HPDE6-E6E7 (cell line): ENCODE data around the gene DHODH.
"Not testable (repeated sequence)": the region's sequence is repeated elsewhere in the genome, so short reads cannot be mapped to it uniquely, and the experiment has no call there.

Source experiments
- DNase-seq: peaks from one replicate; pipeline ENCODE4 v3.0.0; 2011; ENCODE audit warnings: missing footprints; ENCODE audit errors: extremely low spot score

The DHODH gene

GRCh38 chr16:72008424-72009216, at the start of gene DHODH:
TSS of gene DHODH (plus strand) at chr16:72008744. CDS start at chr16:72008765, 21 bp downstream.
- DNase-seq = peak; percentile 100

DNA sequence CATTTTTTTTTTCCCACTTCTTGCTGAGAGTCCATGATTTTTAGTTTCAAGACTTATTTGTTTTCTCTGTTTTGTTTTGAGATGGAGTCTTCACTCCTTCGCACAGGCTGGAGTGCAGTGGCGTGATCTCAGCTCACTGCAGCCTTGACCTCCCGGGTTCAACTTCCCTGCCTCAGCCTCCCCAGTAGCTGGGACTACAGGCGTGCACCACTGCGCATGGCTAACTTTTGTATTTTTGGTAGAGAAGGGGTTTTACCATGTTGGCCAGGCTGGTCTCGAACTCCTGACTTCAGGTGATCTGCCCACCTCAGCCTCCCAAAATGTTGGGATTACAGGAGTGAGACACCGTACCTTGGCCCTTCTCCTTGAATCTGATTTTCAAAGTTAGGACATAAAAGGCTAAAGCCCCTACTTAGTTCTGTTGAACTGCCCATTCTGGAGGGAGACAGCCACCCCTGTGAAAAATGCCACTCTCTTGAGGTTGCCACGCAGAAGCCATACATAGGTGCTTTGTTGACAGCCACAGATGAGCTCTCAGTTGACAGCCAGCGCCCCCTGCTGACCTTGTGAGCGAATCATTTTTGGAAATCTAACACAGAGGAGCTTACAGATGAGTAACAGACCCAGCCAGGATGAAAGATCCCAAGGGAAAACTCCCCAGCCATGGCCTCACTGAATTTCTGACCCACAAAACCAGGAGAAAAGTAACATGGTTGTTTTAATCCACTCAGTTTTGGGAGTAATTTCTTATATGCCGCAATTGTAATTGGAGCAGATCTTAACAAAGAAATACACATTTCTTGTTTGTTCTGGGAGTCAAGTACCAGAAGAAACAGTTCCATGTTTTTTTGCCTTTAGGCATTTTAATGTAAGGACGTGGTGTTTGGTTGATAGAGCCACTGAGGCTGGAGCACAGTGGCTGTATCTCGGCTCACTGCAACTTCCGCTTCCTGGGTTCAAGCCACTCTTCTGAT, 47.2 kb upstream of the DHODH start:
- peak; percentile 74 for DNase-seq

- DNase-seq = no peak
These were observed 45.2 kb upstream of the DHODH start for GRCh38 chr16:71963125-71963875.

DNA sequence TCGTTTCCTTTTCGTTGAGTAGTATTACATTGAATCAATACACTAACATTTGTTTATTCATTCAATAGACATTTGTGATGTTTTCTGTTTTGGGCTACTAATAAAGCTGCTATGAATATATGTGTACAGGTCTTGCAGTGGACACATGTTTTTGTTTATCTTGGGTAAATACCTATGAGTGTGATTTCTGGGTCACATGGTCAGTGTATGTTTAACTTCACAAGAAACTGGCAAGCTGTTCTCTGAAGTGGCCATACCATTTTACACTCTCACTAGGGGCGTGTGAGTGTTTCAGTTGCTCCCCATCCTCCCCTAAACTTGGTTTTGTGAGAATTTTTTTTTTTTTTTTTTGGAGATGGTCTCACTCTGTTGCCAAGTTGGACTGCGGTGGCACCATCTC, 43.3 kb upstream of the DHODH start:
- DNase-seq = no peak

DNA sequence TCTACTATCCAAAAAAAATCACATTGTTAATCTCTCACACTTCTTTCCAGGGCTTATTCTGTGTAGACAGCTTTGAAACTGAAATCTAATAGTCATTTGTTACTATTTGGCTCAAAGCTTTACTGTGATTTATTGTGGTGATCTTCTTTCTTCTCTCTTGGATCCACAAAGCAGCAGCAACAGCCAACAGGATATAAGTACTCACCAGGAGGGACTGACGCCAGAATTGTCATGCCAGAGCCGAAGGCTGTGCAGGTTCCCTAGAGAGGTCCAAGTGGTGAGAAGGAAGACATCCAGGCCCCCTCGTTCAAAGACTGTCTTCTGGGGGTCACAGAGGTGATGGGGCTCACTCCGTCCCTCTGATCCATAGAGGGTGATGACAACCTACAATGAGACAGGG, 41.6 kb upstream of the DHODH start:
- no peak for DNase-seq

DNA sequence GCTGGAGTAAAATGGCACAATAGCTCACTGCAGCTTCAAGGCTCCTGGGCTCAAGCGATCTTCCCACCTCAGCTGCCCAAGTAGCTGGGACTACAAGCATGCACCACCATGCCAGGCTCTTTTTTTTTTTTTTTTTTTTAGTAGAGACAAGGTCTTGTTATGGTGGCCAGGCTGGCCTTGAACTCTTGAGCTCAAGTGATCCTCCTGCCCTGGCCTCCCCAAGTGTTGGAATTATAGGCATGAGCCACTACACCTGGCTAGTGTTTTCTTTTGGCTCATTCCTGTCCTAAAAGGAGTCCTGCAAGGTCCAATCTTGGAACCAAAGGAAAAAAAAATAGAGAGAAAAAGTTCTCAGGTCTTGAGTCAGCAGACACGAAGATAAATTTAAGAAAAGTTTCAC, 39.2 kb upstream of the DHODH start:
- no peak for DNase-seq

DNA sequence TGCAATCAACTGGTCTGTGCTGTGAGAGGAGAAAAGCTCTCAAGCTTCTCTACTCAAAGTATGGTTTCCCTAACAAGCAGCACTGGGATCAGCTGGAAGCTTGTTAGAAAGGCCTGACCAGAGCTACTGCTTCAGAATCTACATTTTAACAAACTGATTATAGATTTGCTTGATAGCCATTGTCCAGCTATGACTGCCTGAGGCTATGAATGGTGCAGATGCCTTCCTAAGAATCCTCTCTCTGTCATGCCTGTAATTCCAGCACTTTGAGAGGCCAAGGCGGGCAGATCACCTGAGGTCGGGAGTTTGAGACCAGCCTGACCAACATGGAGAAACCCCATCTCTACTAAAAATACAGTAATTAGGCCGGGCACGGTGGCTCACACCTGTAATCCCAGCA, 37.0 kb upstream of the DHODH start:
- DNase-seq = no peak

- DNase-seq = no peak
These were observed 36.2 kb upstream of the DHODH start for GRCh38 chr16:71972356-71972755.

DNA sequence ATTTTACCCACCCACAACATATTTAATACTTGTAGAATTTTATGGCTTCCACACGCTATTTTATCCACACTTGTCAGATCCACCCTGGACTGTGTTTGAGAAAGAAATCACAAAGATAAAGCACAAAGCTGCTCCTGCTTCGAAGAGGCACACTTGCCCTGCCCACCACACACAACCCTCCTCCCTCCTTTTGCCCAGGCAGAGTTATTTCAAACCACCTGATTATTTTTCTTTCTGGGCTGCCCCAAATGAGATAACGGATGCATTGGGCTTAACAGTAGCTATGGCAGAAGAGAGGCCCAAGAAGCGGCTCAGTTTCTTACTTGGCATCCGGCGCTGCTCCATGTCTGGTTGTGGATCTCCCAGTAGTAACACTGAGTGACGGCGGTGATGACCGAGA, 35.5 kb upstream of the DHODH start:
- DNase-seq = no peak

DNA sequence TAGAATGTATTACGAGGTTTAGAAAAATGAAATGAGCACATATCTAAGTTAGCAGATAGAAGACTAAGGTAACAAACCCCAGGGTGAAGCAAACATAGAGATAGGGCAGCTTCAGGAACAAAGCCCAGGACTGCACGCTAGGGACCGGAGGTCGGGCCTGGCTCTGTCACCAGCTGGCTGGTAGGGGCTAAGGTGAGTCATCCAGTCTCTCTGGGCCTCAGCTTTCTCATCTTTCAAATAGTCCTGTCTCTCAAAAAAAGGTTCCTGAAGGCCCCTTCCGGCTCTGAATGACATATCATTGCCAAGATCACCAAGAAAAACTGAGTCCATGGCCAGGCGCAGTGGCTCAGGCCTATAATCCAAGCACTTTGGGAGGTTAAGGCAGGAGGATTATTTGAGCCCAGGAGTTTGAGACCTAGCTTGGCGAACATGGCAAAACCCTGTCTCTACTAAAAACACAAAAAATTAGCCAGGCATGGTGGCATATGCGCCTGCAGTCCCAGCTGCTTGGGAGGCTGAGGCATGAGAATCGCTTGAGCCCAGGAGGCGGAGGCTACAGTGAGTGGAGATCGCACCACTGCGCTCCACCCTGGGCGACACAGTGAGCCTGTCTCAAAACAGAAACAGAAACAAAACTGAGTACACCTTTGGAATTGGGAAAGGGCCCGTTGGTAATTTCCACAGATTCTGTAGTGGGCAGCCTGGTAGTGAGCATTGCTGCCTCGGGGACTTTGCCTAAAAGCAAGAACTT, 34.3 kb upstream of the DHODH start:
- no peak for DNase-seq

- DNase-seq = no peak
These were observed 23.1 kb upstream of the DHODH start for GRCh38 chr16:71985262-71985974.

DNA sequence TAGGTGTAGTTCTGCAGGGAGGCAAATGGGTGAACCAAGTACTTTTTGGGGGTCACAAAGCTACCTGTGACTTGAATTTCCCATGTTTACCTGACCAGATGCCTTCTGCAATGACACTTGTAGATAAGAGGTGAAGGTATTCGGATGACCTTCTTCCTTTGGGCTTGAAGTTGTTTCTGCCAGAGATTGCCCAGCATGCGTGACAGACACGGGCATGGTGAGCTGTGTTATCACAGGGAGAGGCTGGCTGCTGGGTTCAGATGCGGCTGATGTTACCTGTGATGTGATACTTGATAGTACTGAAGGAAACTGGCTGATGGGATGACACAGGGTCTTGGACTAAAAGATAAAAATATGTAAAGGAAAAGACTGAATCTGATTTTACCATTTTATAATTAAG, 22.4 kb upstream of the DHODH start:
- no peak for DNase-seq

DNA sequence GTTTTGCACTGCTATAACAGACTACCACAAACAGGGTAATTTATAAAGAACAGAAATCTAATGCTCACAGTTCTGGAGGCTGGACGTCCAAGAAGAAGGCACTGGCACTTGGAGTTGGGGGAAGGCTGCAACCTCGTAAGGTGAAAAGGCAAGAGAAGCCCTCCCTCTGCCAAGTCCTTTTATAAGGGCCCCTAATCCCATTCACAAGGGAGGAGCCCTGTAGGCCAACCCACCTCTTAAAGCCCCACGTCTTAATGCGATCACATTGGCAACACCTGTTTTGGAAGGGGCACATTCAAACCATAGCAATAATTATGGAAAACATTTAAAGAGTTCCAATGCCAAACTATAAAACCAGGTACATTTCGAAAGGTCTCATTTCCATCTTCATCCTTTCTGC, 13.5 kb upstream of the DHODH start:
- DNase-seq = no peak

DNA sequence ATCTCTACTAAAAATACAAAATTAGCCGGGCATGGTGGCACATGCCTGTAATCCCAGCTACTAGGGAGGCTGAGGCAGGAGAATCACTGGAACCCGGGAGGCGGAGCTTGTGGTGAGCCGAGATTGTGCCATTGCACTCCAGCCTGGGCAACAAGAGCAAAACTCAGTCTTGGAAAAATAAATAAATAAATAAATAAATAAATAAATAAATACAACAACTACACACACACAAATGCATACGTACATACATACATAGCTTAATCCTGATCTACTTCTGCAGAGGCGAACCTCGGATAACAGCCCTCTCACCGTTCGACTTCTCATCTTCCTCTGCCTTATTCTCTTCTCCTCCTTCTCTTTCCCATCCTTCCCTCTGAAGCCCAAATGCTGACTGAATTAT, 11.0 kb upstream of the DHODH start:
- not testable (repeated sequence) for DNase-seq

- DNase-seq = no peak
These were observed 7.2 kb upstream of the DHODH start for GRCh38 chr16:72001180-72001874.

DNA sequence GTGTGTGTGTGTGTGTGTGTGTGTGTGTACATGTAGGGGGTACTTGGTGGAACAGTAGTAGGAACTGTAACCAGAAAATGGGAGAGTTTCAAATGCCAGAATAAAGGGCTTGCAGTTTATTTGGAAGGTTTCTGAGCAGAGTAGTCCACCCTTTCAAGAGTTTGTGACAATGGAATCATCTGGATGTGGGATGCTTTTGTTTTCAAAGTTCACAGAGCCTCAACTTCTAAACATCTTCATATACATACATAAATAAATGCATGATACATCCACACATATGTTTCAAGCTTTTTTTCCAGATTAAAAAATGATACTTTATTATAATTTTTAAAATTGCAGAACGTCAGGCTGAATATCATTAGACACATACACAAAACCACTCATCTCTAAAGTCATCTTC, 5.9 kb upstream of the DHODH start:
- DNase-seq = no peak

DNA sequence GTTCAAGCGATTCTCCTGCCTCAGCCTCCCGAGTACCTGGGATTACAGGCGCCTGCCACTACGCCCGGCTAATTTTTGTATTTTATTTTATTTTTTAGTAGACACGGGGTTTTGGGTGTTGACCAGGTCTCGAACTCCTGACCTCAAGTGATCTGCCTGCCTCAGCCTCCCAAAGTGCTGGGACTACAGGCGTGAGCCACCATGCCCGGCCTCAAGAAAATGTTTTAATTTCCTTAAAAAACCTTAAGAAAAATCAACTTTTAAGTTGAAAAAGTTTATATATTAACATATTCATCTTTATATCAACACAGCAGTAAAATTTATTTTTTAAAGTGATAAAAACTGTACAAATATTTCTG, 500 bp upstream of the DHODH start:
- not testable (repeated sequence) for DNase-seq

DNA sequence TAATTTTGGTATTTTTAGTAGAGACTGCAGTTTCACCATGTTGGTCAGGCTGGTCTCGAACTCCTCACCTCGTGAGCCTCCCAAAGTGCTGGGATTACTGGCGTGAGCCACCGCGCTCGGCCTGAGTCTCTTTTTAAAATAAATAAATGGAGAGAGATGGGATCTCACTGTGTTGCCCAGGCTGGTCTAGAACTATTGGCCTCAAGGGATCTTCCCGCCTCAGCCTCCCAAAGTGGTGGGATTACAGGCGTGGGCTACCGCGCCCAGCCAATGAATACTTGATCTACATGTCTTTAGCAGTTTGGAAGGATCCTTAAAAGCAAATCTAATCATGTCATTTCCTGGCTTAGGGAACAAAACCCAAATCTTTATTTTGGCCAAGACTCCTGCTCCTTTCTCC, 1.2 kb downstream of the DHODH start:
- no peak for DNase-seq

DNA sequence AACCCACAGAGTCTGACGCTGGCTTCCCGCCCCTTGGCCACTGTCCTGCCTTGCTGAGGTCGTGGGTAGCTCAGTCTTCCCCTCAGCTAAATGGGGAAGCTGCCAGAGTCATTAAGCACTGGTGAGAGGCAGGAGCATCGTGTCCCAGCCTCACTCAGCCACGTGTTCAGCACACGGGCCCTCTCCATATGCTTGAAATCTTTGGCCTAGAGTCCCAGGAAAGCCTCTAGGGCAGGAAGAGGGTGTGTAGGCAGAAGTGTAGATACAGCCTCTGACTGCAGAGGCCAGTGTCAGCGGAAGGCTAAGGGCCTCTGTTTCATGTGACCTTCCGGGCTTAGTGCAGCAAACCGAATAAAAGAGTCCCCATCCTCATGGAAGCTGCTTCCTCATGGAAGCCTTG, 4.1 kb downstream of the DHODH start:
- DNase-seq = no peak

DNA sequence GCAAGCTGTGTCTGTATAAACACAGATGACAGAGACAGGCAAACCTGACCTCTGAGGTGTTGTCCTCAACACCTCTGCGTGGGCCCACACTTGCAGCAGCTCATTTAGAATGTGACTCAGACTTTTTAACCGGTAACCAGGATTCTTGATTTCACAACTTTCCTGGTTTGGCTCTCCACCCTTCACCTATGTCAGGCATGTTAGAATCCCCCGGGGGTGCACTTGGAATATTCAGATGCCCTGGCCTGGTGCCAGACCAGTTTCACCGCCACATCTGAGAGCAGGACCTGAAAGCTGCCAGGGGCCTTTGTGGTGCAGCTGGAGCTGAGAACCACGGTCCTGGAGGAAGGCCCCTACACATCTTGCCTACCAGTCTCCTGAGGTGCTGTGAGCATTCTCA, 4.8 kb downstream of the DHODH start:
- peak; percentile 75 for DNase-seq
